KMS-11 (cell line): ENCODE measurements around the gene CADM4.
"Not testable (repeated sequence)": the region's sequence is repeated elsewhere in the genome, so short reads cannot be mapped to it uniquely, and the experiment has no call there.

Experiments used
- H2AFZ ChIP-seq: fragments of 200-600 bp; sonication (generic); 2 replicates; pipeline ENCODE4 v1.6.1; 2016; ENCODE audit warnings: antibody characterized with exemption, mixed run types, low read depth
- H3K27ac ChIP-seq: fragments of 200-600 bp; sonication (generic); 2 replicates; pipeline ENCODE4 v1.6.1; 2016; ENCODE audit warnings: mild to moderate bottlenecking, mixed run types
- H3K27me3 ChIP-seq: fragments of 200-600 bp; sonication (generic); 2 replicates; pipeline ENCODE4 v1.6.1; 2017; ENCODE audit warnings: mild to moderate bottlenecking, low read depth, mixed run types, moderate library complexity; ENCODE audit not compliant: insufficient read depth
- H3K36me3 ChIP-seq: fragments of 200-600 bp; sonication (generic); 2 replicates; pipeline ENCODE4 v1.6.1; 2017; ENCODE audit warnings: mild to moderate bottlenecking, mixed run types; ENCODE audit not compliant: insufficient read depth
- H3K4me1 ChIP-seq: fragments of 200-600 bp; sonication (generic); 2 replicates; pipeline ENCODE4 v1.6.1; 2016; ENCODE audit warnings: mild to moderate bottlenecking, low read depth, mixed run types; ENCODE audit not compliant: poor library complexity, severe bottlenecking
- H3K4me2 ChIP-seq: fragments of 200-600 bp; sonication (generic); 2 replicates; pipeline ENCODE4 v1.7.0; 2016; ENCODE audit warnings: mild to moderate bottlenecking, mixed run types
- H3K4me3 ChIP-seq: fragments of 200-600 bp; sonication (generic); IDR thresholded peaks from 2 replicates; pipeline ENCODE4 v1.6.1; 2017; ENCODE audit warnings: low read depth, low read length, mixed read lengths; ENCODE audit not compliant: insufficient read depth
- H3K79me2 ChIP-seq: fragments of 200-600 bp; sonication (generic); 2 replicates; pipeline ENCODE4 v1.6.1; 2016; ENCODE audit warnings: low read depth, mixed run types; ENCODE audit not compliant: insufficient read depth
- H3K9ac ChIP-seq: fragments of 200-600 bp; sonication (generic); 2 replicates; pipeline ENCODE4 v1.6.1; 2016; ENCODE audit warnings: mild to moderate bottlenecking, mixed run types
- H4K20me1 ChIP-seq: fragments of 200-600 bp; sonication (generic); 2 replicates; pipeline ENCODE4 v1.6.1; 2016; ENCODE audit warnings: mild to moderate bottlenecking, mixed run types; ENCODE audit not compliant: insufficient read depth
- CTCF ChIP-seq: fragments of 200-600 bp; sonication (generic); conservative IDR thresholded peaks from 2 replicates; pipeline ENCODE4 v1.6.1; 2017; ENCODE audit warnings: low read depth, mild to moderate bottlenecking, antibody characterized with exemption, low read length, moderate library complexity, mixed read lengths

Gene CADM4

GRCh38 chr19:43609872-43610271 is 29.8 kb downstream of the CADM4 start:
- Histone ChIP-seq H3K27me3 (no peaks in the 10 kb centered on the region), H3K79me2 (no peaks in the 10 kb centered on the region), H4K20me1 (no peaks in the 10 kb centered on the region), H3K27ac (no peak overlapping the region), H3K4me1 (no peaks in the 10 kb centered on the region), H3K4me2 (no peak overlapping the region), H3K4me3 (no peak overlapping the region), H3K36me3 (no peaks in the 10 kb centered on the region; the same call in 1 of the 2 replicates), H3K9ac (no peak overlapping the region), H2AFZ (no peak overlapping the region)
- no peak for TF ChIP-seq CTCF

- no peaks in the 10 kb centered on the region for H3K27me3 ChIP-seq
- H3K4me3 ChIP-seq: no peak overlapping the region
- no peaks in the 10 kb centered on the region for H3K4me1 ChIP-seq
- no peaks in the 10 kb centered on the region; the same call in 1 of the 2 replicates for H3K36me3 ChIP-seq
- no peaks in the 10 kb centered on the region for H3K79me2 ChIP-seq
- no peaks in the 10 kb centered on the region for H4K20me1 ChIP-seq
- no peak overlapping the region for H2AFZ ChIP-seq
- TF ChIP-seq CTCF: no peak
- no peak overlapping the region for H3K27ac ChIP-seq
- H3K9ac ChIP-seq: no peak overlapping the region
- H3K4me2 ChIP-seq: no peak overlapping the region
Measured at GRCh38 chr19:43607238-43608205, 32.1 kb downstream of the CADM4 start.

GRCh38 chr19:43606569-43607229 is 33.0 kb downstream of the CADM4 start:
- no peak overlapping the region for H2AFZ ChIP-seq
- H3K9ac ChIP-seq: no peak overlapping the region
- H3K4me1 ChIP-seq: no peaks in the 10 kb centered on the region
- H3K4me3 ChIP-seq: no peak overlapping the region
- no peaks in the 10 kb centered on the region for H3K27me3 ChIP-seq
- no peaks in the 10 kb centered on the region for H3K36me3 ChIP-seq
- no peak for TF ChIP-seq CTCF
- H4K20me1 ChIP-seq: no peaks in the 10 kb centered on the region
- no peaks in the 10 kb centered on the region for H3K79me2 ChIP-seq
- no peak overlapping the region for H3K4me2 ChIP-seq
- H3K27ac ChIP-seq: no peak overlapping the region

- Histone ChIP-seq H3K36me3 (no peaks in the 10 kb centered on the region), H4K20me1 (no peaks in the 10 kb centered on the region), H3K9ac (no peak overlapping the region), H2AFZ (no peak overlapping the region), H3K27me3 (no peaks in the 10 kb centered on the region), H3K79me2 (no peaks in the 10 kb centered on the region), H3K27ac (no peak overlapping the region), H3K4me2 (no peak overlapping the region), H3K4me3 (no peak overlapping the region), H3K4me1 (no peaks in the 10 kb centered on the region)
- no peak for TF ChIP-seq CTCF
Measured at GRCh38 chr19:43605875-43606568, 33.6 kb downstream of the CADM4 start.

- not testable (repeated sequence) for H3K27me3 ChIP-seq, H2AFZ ChIP-seq, H3K4me1 ChIP-seq, H3K36me3 ChIP-seq, H3K27ac ChIP-seq, H4K20me1 ChIP-seq, H3K9ac ChIP-seq, H3K4me3 ChIP-seq, H3K4me2 ChIP-seq
- H3K79me2 ChIP-seq: peaks cover 23% of the 10 kb centered on the region
Measured at GRCh38 chr19:43600326-43600725, 39.3 kb downstream of the CADM4 start.
